GM12878 (cell line): ENCODE data around the gene RCOR2.

ENCODE experiments used
- CBX3 ChIP-seq: fragments of 200-600 bp; sonication (generic); IDR thresholded peaks from 2 replicates; pipeline ENCODE4 v1.6.1; 2016; ENCODE audit warnings: low read depth, borderline replicate concordance
- CHD1 ChIP-seq: IDR thresholded peaks from 2 replicates; pipeline ENCODE4 v1.6.1; 2012; ENCODE audit warnings: low read depth, low read length, improper control_type of control experiment
- POLR2AphosphoS5 ChIP-seq: IDR thresholded peaks from 2 replicates; pipeline ENCODE4 v1.6.1; 2011; ENCODE audit warnings: mild to moderate bottlenecking, low read length, inconsistent platforms
- TF ChIP-seq, protein P1 (sequence below): fragments of 150-350 bp; IDR thresholded peaks from 2 replicates; pipeline ENCODE4 v1.6.1; 2014; ENCODE audit warnings: mild to moderate bottlenecking, low read depth, low read length

DNA sequence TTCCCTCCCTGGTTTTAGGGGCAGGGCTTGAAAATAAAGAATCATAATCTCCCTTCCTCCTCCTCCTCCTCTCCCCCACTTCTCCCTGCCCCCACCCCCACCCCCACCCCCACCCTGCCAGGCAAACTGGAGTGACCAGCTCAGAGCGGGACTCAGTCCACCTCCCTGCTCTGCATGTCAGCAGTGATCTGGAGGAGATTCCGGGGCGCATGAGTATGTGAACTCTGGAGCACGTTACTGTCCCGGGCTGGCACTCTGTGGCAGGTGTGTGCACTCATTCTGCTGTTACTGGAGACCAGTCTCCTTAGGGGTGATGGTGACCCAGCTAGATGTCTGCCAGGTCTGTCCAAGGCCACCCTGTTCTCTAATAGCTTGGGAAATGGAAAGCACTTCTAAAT, 44.2 kb downstream of the RCOR2 start:
- TF ChIP-seq POLR2AphosphoS5 (no peak), CBX3 (no peak), CHD1 (no peak)
- TF ChIP-seq, protein P1, sequence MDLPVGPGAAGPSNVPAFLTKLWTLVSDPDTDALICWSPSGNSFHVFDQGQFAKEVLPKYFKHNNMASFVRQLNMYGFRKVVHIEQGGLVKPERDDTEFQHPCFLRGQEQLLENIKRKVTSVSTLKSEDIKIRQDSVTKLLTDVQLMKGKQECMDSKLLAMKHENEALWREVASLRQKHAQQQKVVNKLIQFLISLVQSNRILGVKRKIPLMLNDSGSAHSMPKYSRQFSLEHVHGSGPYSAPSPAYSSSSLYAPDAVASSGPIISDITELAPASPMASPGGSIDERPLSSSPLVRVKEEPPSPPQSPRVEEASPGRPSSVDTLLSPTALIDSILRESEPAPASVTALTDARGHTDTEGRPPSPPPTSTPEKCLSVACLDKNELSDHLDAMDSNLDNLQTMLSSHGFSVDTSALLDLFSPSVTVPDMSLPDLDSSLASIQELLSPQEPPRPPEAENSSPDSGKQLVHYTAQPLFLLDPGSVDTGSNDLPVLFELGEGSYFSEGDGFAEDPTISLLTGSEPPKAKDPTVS, result no peak
